ENCODE measurements around the gene ZNF124. TPM values are rescaled to one million over a fixed set of nuclear protein-coding genes. Genes with fewer than 3 reads are reported as not detected.

The ZNF124 gene
- total RNA-seq, 4 donors from 2014 or later, result 14.2 to 29.4 (median 23.2) TPM

DNA sequence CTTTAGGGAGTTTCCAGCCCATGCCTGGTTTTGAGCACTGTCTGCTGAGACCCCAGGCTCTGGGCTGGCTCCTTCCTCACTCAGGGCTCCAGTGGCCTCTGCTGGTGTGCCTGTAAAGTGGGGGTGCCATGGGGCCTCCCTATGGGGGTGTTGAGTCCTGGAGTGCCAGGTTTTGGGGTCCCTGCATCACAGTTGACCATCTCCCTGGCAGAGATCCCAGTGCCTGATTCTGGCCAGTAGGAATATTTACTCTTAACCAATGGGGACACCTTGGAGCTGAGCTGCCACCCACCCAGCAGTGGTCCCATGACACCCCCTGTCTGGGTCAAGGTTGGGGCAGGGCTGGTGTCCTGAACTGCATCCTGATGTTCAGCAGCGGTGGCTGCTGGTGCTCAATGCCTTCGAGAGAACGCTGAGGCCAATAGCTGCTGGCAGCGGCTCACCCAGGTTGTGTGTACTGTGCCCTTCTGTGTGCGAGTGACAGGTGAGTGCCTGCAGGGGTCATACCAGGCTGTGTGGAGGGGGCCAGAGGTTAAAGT lies 58.0 kb downstream of the ZNF124 start:
- TF ChIP-seq, protein P1, sequence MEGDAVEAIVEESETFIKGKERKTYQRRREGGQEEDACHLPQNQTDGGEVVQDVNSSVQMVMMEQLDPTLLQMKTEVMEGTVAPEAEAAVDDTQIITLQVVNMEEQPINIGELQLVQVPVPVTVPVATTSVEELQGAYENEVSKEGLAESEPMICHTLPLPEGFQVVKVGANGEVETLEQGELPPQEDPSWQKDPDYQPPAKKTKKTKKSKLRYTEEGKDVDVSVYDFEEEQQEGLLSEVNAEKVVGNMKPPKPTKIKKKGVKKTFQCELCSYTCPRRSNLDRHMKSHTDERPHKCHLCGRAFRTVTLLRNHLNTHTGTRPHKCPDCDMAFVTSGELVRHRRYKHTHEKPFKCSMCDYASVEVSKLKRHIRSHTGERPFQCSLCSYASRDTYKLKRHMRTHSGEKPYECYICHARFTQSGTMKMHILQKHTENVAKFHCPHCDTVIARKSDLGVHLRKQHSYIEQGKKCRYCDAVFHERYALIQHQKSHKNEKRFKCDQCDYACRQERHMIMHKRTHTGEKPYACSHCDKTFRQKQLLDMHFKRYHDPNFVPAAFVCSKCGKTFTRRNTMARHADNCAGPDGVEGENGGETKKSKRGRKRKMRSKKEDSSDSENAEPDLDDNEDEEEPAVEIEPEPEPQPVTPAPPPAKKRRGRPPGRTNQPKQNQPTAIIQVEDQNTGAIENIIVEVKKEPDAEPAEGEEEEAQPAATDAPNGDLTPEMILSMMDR (IDR thresholded peaks at IDR 0.05; ENCODE audit: low read depth), result no peak

DNA sequence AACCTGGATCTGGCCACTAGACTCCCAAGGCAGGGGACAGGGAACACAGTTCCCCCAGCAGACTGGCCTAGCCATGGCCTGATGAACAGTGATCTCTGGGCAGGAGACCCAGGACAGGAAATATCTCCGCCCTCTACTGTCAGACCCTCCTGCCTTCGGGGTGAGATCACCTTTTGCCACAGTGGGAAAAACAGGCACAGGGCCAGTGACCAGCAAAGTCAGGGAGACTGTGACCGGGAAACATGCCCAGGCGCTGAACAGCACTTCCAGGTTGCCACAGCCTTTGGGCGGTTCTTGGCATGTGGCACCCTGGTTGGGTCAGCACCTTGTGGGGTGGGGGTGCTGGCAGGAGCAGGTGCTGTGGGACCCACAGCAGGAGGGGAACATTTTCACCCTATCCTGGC lies 58.7 kb downstream of the ZNF124 start:
- TF ChIP-seq, protein P1 (IDR thresholded peaks at IDR 0.05; ENCODE audit: low read depth), result no peak

DNA sequence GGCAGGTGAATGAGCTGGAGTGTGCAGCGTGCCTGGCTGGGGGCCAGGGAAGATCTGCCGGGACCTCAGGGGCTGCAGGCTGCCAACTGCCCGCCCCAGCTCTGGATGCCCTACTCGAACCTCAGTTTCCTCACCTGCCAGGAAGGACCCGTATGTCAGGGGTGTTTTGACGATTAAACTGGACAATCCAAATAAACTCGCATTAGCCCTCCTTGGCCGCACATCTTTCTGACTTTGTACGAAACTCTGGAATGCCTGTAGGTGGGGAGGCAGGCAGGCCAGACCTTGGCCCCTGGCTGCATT lies 59.4 kb downstream of the ZNF124 start:
- TF ChIP-seq, protein P1 (IDR thresholded peaks at IDR 0.05; ENCODE audit: low read depth), result no peak

DNA sequence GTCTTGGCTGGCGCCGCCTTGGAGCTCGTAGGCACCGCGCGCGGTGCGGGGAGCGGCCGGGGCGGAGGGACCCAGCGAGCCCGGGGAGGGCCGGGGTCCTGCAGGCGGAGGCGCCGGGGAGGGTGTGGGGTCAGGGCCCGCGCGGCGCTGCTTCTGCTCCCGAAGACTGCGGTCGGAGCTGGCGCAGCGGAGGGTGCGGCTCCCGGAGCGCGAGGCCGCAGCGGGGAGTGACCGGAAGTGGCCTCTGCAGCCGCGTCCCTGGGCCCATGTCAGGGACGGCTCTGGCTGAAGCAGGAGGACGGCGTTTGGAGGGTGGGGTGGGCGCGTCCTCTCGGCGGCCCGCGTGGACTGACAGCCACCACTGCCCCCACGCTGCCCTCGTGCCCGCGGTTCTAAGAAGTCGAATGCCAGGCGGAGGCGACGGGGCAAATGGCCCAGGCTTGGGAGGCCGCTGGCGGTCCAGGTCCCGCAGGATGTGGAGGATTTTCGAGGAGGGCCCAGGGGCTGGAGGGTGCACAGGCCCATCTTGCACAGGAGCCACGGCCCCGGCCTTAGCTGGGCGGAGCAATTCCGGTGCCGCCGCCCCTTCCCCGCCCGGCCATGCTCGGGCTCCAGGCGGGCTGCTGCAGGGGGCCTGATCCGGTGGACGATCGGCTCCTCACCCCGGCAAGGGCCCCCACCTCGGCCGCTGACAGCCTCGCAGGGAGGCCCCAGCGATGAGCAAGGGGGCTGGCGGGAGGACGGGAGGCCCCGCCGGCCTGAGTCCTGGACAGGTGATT lies 59.9 kb downstream of the ZNF124 start:
- TF ChIP-seq, protein P1 (IDR thresholded peaks at IDR 0.05; ENCODE audit: low read depth), result no peak

DNA sequence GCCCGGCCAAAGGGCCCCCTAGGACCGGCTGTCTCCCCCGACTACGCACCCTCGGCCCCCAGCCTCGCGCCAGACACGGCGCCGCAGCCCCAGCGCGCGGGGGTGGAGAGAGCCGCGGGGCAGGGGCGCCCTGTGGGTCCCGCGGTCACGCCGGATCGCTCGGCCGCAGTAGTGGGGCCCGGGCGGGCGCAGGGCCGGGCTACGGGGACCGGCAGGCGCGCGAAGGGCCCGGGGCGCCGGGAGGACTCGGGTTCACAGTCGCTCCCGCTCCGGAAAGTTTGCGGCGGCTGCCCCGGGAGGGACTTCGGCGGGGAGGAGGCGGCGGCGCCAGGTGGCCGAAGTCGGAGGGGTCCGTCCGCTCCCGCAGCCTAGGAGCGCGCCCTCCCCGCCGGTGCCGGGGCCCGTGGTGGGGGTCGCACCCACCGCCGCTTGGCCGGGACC lies 60.5 kb downstream of the ZNF124 start:
- TF ChIP-seq, protein P1 (IDR thresholded peaks at IDR 0.05; ENCODE audit: low read depth), result no peak

DNA sequence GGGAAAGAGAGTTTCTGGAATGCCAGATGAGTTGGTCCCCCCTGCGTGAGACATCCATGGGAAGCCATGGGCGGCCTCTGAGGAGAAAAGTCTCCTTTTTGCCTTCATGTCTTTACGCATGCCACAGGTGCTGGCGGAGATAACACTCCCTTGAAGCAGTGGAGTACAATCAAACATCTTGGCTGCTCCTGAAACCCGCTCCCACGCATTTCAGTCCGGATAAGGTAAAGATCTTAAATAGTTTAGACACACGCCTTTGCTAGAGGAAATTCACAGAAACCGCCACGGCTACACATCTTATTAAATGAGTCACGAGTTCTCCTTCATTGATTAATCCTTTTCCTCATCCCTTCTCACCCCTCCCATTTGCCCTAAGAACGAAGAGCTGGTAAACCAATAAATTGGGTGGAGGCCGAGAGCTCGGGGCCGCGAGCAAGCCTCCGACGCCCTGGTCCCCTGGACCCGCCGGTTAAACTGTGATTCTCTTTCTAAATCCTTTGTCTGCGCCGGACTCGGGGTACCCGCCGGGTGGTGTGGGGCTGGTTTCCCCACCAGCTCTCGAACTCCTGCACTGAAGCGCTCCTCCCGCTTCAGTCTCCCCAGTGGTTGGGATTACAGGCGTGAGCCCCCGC lies 61.1 kb downstream of the ZNF124 start:
- TF ChIP-seq, protein P1 (IDR thresholded peaks at IDR 0.05; ENCODE audit: low read depth), result no peak

DNA sequence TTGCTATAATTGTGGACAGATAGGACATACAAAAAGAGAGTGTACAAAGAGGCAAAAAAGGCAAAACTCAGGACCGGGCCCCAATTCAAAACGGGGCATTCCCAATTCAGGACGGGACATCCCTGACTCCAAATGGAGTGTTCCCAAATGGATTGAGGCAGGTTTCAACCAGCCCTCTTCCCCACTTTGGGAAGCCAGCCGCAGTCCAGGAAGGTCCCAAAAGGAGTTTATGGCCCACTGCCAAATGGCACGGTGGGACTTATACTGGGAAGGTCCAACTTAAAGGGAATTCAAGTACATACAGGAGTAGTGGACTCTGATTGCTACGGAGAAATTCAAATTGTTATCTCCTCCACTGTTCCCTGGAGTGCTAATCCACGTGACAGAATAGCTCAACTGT lies 64.1 kb downstream of the ZNF124 start:
- TF ChIP-seq, protein P1 (IDR thresholded peaks at IDR 0.05; ENCODE audit: low read depth), result no peak
